GM18858 (cell line): ENCODE measurements around the gene PRSS57.
"Not testable (repeated sequence)": the region's sequence is repeated elsewhere in the genome, so short reads cannot be mapped to it uniquely, and the experiment has no call there.

Experiments
- ATAC-seq: cut with Tn5 transposase; IDR thresholded peaks from one replicate; pipeline ENCODE4 v1.9.1; 2021; ENCODE audit not compliant: unreplicated experiment

PRSS57 gene

DNA sequence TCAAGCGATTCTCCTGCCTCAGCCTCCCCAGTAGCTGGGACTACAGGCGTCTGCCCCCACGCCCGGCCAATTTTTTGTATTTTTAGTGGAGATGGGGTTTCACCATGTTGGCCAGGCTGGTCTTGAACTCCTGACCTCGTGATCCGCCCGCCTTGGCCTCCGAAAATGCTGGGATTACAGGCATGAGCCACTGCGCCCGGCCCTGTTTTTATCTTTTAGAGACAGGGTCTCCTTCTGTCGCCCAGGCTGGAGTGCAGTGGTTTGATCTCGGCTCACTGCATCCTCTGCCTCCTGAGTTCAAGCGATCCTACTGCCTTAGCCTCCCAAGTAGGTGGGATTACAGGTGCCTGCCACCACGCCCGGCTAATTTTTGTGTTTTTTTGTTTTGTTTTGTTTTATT is 3.3 kb upstream of the PRSS57 start:
- ATAC-seq = not testable (repeated sequence)

GRCh38 chr19:694481-695351 is 536 bp downstream of the PRSS57 start:
- ATAC-seq = no peak

- ATAC-seq = no peak
Measured at GRCh38 chr19:690203-690602, 5.0 kb downstream of the PRSS57 start.

- ATAC-seq = no peak
Measured at GRCh38 chr19:688992-689391, 6.3 kb downstream of the PRSS57 start.

- ATAC-seq = no peak
Measured at GRCh38 chr19:688214-688613, 7.0 kb downstream of the PRSS57 start.

GRCh38 chr19:687569-688166 is 7.6 kb downstream of the PRSS57 start:
- ATAC-seq = no peak

- ATAC-seq = no peak
Measured at GRCh38 chr19:686589-687297, 8.5 kb downstream of the PRSS57 start.

DNA sequence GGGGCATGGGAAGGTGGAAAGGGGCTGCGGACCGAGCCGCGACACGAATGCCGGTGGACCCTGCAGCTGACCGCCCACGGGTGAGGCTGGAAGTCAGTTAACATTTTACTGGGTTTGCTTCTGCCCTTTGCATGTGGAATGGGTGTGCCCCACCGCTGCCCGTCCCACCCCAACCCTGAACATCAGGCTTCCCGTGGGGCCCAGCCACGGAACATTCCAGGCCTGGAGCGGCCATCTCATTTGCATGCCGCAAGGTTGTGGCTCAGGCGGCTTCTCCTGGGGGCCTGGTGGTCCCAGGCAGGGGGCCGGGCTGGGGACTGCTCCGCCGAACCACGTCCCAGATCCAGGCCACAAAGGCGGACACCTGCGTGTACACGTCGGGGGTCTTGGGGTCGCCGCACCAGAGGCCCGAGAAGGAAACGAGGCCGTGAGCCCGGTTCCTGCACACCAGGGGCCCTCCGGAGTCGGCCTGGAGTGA is 9.8 kb downstream of the PRSS57 start:
- no peak for ATAC-seq

GRCh38 chr19:682678-683320 is 12.5 kb downstream of the PRSS57 start:
- no peak for ATAC-seq

DNA sequence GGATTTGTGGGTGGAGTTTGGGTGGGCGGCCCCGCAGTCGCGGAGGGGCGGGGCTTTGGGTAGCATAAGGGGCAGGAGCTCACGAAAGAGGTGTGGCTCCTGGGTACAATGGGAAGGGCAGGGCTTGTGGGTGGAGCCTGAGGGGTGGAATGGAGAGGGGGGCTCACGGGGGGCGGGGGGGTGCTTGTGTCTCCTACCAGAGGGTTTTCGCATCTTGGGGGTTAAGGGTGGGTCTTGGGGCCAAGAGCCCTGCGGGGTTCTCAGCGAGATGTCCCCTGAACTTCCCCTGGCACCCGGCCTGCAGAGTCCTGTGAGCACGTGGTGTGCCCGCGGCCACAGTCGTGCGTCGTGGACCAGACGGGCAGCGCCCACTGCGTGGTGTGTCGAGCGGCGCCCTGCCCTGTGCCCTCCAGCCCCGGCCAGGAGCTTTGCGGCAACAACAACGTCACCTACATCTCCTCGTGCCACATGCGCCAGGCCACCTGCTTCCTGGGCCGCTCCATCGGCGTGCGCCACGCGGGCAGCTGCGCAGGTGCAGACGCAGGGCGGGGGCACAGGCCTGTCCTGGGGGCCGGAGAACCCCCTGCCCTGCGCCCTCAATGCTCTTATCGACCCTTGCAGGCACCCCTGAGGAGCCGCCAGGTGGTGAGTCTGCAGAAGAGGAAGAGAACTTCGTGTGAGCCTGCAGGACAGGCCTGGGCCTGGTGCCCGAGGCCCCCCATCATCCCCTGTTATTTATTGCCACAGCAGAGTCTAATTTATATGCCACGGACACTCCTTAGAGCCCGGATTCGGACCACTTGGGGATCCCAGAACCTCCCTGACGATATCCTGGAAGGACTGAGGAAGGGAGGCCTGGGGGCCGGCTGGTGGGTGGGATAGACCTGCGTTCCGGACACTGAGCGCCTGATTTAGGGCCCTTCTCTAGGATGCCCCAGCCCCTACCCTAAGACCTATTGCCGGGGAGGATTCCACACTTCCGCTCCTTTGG is 13.9 kb downstream of the PRSS57 start:
- no peak for ATAC-seq

DNA sequence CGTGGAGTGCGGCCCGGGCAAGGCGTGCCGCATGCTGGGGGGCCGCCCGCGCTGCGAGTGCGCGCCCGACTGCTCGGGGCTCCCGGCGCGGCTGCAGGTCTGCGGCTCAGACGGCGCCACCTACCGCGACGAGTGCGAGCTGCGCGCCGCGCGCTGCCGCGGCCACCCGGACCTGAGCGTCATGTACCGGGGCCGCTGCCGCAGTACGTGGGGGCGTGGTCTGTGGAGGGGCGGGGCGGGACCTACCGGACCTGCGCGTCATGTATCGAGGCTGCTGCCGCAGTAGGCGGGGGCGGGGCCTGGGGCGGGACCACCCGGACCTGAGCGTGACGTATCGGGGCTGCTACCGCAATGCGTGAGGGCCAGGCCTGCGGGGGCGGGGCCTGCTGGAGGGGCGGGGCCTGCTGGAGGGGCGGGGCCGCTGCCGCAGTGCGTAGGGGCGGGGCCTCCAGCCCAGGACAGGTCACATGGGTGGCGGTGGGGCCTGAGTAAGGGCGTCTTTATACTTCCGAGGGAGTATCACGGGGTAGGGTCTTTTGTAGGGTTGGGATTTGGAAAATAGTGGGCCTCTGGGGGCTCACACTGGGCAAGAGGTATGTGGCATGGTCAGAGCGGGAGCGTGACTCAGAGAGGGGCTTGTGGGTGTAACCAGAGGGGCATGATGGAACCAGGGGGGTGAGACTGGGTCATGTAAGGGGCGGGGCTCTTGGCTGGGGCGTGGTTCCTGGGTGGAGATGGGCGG is 14.8 kb downstream of the PRSS57 start:
- ATAC-seq = peak; percentile 52

DNA sequence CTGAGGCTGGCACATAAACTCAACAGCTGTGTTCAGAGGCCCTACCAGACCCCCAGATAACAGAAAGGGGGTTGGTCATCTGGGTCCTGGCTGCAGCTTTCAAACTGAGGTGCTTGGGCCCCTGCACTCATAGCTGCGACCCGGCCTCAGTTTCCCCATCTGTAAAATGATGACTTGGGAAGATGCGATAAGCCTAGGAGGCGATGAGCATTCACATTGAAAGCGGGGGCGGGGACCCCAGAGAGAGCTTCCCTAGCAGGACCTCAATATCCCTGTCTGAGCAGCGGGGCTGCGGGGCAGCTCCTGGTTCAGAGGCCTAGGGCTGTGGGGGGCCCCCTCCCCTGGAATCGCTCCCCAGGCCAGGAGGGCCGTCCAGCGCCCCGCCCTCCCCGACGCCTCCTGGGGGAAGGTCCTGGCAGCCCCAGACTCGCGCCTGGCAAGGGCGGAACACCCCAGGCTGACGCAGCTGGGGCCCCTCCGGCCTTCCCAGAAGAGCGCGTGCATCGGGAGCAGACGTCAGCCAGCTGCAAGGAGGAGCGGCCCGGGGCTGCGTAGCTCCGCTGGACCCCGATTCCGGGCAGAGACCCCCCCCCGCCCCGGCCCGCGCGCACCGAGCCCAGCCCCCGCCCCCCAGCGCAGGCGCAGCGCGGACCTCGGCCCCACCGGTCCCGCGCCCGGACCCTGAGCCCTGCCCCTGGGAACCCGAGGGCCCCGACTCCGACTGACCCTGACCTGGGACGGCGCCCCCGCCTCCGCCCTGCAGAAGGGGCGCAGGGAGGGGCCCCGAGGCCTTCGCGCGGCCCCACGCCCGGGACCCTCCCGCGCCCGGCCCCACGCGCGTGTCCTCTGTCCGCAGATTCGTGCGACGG is 15.6 kb downstream of the PRSS57 start:
- ATAC-seq = no peak

GRCh38 chr19:678791-679388 is 16.4 kb downstream of the PRSS57 start:
- ATAC-seq = no peak

DNA sequence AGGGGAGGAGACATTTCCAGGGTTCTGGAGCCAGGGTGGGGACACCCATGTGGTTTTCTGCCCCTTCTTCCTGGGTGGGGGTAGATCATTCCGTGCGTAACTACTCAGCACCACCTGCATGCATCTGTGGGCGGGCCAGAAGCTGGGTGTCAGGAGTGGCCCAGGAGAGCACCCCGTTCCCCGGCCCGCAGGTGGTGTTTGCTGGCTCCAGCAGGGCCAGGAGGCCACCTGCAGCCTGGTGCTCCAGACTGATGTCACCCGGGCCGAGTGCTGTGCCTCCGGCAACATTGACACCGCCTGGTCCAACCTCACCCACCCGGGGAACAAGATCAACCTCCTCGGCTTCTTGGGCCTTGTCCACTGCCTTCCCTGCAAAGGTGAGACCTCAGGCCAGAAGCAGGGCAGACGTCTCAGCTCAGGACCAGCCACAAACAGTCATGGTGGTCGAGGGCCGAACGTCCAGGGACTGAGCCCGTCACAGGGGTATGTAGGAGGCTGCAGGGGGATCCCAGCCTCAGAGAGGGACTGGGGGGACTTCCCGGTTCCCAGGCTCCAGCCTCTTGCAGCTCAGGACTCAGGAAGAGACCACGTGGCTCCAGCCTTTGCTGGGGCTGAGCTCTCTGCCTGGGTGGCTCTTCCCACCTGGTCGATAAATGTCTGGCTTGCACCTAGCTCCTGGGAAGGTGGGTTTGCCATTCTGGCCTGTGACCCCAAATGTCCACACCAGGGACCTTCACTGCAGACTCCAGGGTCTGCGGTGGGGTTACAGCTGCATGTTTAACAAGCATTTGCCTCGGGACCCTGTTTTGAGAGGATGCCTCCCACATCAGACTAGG is 17.4 kb downstream of the PRSS57 start:
- ATAC-seq = no peak

- ATAC-seq = no peak
Measured at GRCh38 chr19:677201-677600, 18.1 kb downstream of the PRSS57 start.

- ATAC-seq = no peak
Measured at GRCh38 chr19:676339-677105, 18.7 kb downstream of the PRSS57 start, which contains the start of gene FSTL3. Gene FSTL3 (plus strand): TSS chr19:676392. CDS start chr19:676424, 32 bp downstream.
